Suprapubic skin (tissue), 4 donors: ENCODE results near the gene SLC9A9.
"Not testable (repeated sequence)": the region's sequence is repeated elsewhere in the genome, so short reads cannot be mapped to it uniquely, and the experiment has no call there.

Experiments
- POLR2A ChIP-seq, 2 donors: fragments of 450-650 bp; IDR thresholded peaks; one replicate each; pipeline ENCODE4 v1.6.1; 2017; ENCODE audit warnings: antibody characterized with exemption in 2 of 2, mild to moderate bottlenecking in 2 of 2, moderate library complexity in 2 of 2
- POLR2AphosphoS5 ChIP-seq, 3 donors: sonication (generic); formaldehyde crosslinking; IDR thresholded peaks; one replicate each; pipeline ENCODE4 v1.6.1; 2017; ENCODE audit warnings: antibody characterized with exemption in 3 of 3

DNA sequence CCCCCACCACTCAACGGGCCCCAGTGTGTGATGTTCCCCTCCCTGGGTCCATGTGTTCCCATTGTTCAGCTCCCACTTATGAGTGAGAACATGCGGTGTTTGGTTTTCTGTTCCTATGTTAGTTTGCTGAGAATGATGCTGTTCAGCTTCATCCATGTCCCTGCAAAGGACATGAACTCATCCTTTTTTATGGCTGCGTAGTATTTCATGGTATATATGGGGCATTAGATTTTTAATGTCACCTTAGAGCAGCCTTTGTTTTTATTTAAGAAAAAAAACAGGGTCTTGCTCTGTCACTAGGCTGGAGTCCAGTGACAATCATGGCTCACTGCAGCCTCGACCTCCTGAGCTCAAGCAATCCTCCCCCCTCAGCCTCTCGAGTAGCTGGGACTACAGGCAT lies 568.7 kb downstream of the SLC9A9 start:
- TF ChIP-seq POLR2AphosphoS5, POLR2A (IDR thresholded peaks at IDR 0.05): not testable (repeated sequence)
